DND-41 (cell line): ENCODE data around the gene LYRM4.

ENCODE experiments used
- ATAC-seq: fragments of 200-7000 bp; cut with Tn5 transposase; 3 replicates; pipeline ENCODE4 v1.9.1; 2021; ENCODE audit warnings: low read depth; ENCODE audit not compliant: insufficient read depth
- DNase-seq: peaks from one replicate; pipeline ENCODE4 v3.0.0-alpha.2; 2020
- H2AFZ ChIP-seq: 2 replicates; pipeline ENCODE4 v1.6.0; 2012; ENCODE audit warnings: low read depth, low read length
- H3K27ac ChIP-seq: 2 replicates; pipeline ENCODE4 v1.5.1; 2012; ENCODE audit warnings: low read length, inconsistent platforms
- H3K27me3 ChIP-seq: fragments of 200-600 bp; sonication (generic); 2 replicates; pipeline ENCODE4 v1.6.0; 2012; ENCODE audit warnings: low read length, mild to moderate bottlenecking, inconsistent platforms; ENCODE audit not compliant: insufficient read depth, poor library complexity
- H3K36me3 ChIP-seq: 2 replicates; pipeline ENCODE4 v1.5.1; 2012; ENCODE audit warnings: low read length, inconsistent platforms; ENCODE audit not compliant: insufficient read depth
- H3K4me1 ChIP-seq: 2 replicates; pipeline ENCODE4 v1.5.1; 2012; ENCODE audit warnings: mild to moderate bottlenecking, low read length; ENCODE audit not compliant: insufficient read depth
- H3K4me2 ChIP-seq: 2 replicates; pipeline ENCODE4 v1.6.0; 2012; ENCODE audit warnings: mild to moderate bottlenecking, moderate library complexity, low read length, inconsistent platforms; ENCODE audit not compliant: insufficient read depth
- H3K4me3 ChIP-seq, 2 experiments: fragments of 200-600 bp in 1 of 2; shearing (Covaris generic) in 1 of 2; 2 replicates each; pipeline ENCODE4 v1.5.1; 2012 to 2016; ENCODE audit warnings: inconsistent platforms in 2 of 2, low read length in 2 of 2, mild to moderate bottlenecking in 2 of 2, low read depth in 1 of 2, moderate library complexity in 1 of 2
- H3K79me2 ChIP-seq: 2 replicates; pipeline ENCODE4 v1.6.0; 2012; ENCODE audit warnings: low read length, inconsistent platforms; ENCODE audit not compliant: insufficient read depth
- H3K9ac ChIP-seq: 2 replicates; pipeline ENCODE4 v1.6.0; 2012; ENCODE audit warnings: low read depth, mild to moderate bottlenecking, inconsistent platforms, low read length, moderate library complexity
- H3K9me3 ChIP-seq: 2 replicates; pipeline ENCODE4 v1.5.1; 2012; ENCODE audit warnings: low read length, moderate library complexity, mild to moderate bottlenecking, inconsistent platforms; ENCODE audit not compliant: insufficient read depth, severe bottlenecking
- H4K20me1 ChIP-seq: 2 replicates; pipeline ENCODE4 v1.6.0; 2012; ENCODE audit warnings: low read length; ENCODE audit not compliant: insufficient read depth
- EZH2 ChIP-seq: IDR thresholded peaks from 3 replicates; pipeline ENCODE4 v1.6.1; 2012; ENCODE audit warnings: borderline replicate concordance, low read depth, mild to moderate bottlenecking, moderate library complexity, low read length, inconsistent platforms; ENCODE audit not compliant: severe bottlenecking
- TF ChIP-seq, protein P1 (sequence below): IDR thresholded peaks from 2 replicates; pipeline ENCODE4 v1.5.1; 2012; ENCODE audit warnings: borderline replicate concordance, low read length, moderate library complexity, mild to moderate bottlenecking; ENCODE audit not compliant: poor library complexity, severe bottlenecking; ENCODE audit errors: extremely low read depth

Gene LYRM4

DNA sequence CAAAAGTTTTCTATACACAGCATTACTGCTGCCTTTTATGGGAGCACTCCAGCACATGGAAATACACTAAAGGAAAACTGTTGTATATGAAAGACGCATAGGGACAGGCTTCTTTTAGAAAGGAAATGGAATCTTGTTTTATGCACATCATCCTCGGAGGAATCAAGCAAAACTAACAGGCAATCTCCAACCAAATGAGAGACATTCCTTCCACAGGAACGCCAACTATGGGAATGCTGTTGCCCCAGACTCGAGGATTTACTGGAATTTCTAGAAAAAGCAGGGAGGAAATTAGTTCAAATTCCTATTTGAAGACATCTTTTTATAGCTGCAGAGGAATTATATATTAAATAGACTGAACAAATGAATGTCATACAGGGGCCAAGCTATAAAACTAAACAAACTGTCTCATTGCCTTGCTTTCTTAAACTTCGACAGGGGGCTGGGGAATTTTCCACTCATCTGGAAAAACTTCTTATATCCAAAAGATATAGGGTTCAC, 52.2 kb downstream of the LYRM4 start:
- Histone ChIP-seq H3K4me1 (no peaks in the 10 kb centered on the region), H3K27me3 (no peaks in the 10 kb centered on the region), H2AFZ (no peak overlapping the region), H4K20me1 (peaks cover 4% of the 10 kb centered on the region), H3K27ac (no peak overlapping the region), H3K9ac (no peak overlapping the region), H3K36me3 (peaks cover 11% of the 10 kb centered on the region), H3K4me3 (no peak overlapping the region), H3K4me2 (no peak overlapping the region), H3K9me3 (no peaks in the 10 kb centered on the region), H3K79me2 (no peaks in the 10 kb centered on the region)
- DNase-seq: no peak
- TF ChIP-seq, protein P1, sequence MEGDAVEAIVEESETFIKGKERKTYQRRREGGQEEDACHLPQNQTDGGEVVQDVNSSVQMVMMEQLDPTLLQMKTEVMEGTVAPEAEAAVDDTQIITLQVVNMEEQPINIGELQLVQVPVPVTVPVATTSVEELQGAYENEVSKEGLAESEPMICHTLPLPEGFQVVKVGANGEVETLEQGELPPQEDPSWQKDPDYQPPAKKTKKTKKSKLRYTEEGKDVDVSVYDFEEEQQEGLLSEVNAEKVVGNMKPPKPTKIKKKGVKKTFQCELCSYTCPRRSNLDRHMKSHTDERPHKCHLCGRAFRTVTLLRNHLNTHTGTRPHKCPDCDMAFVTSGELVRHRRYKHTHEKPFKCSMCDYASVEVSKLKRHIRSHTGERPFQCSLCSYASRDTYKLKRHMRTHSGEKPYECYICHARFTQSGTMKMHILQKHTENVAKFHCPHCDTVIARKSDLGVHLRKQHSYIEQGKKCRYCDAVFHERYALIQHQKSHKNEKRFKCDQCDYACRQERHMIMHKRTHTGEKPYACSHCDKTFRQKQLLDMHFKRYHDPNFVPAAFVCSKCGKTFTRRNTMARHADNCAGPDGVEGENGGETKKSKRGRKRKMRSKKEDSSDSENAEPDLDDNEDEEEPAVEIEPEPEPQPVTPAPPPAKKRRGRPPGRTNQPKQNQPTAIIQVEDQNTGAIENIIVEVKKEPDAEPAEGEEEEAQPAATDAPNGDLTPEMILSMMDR: no peak
- no peak for ATAC-seq

DNA sequence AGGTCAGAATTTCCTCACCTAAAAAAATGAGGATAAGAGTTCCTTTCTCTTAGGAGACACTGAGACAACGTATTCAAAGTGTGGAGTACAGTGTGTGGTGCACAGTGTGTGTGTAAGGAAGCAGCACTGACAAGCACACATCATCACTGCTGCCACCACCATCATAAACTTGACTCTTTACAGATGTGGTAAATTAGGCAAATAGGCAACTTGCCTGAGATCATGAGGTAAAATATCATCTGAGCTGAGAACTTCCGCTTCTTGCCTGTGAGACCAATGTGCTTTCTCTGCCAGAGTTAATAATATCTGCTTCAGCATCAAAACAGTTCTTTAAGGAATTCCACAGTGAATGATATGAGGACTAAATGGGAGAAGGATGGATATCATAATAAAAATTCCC, 52.7 kb downstream of the LYRM4 start:
- DNase-seq (no peak), ATAC-seq (no peak)
- H3K4me3 ChIP-seq: no peak overlapping the region
- 0 out of 2 replicates have a peak, but pooled peaks cover 6% of the 10 kb centered on the region for H3K36me3 ChIP-seq
- H3K27me3 ChIP-seq: no peaks in the 10 kb centered on the region
- H3K9ac ChIP-seq: no peak overlapping the region
- no peak overlapping the region for H2AFZ ChIP-seq
- peaks cover 4% of the 10 kb centered on the region for H4K20me1 ChIP-seq
- no peaks in the 10 kb centered on the region for H3K4me1 ChIP-seq
- H3K79me2 ChIP-seq: no peaks in the 10 kb centered on the region
- H3K27ac ChIP-seq: no peak overlapping the region
- H3K4me2 ChIP-seq: no peak overlapping the region
- TF ChIP-seq, protein P1: no peak
- no peak for TF ChIP-seq EZH2
- H3K9me3 ChIP-seq: no peaks in the 10 kb centered on the region

DNA sequence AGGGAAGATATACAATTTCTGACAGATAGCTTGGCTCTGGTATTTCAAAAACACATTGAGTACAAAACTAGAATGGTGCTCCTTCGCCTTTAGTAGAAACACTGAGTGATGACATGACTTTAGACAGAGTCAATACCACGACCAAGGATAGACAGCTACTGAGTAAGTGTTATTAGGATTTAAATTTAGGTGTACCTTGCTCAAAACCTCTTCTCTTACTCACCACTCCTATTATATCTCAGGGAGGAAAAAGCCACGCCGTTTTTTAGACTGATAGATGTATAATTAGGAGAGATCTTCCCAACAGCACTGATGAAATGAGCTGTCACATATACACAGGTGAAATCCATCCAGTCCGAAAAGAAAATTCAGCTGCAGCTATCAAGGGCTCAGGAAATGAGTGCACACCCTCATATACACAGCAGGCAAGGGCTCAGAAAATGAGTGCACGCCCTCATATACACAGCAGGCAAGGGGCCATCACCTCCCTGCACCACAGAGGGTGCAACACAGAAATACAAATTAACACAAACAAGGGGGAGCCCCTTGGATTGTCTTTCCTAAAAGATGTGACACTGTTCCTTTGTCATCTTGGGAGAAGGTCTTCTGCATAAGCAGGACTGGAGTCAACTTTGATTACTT, 53.7 kb downstream of the LYRM4 start:
- Histone ChIP-seq H3K4me3 (no peak overlapping the region), H3K79me2 (no peaks in the 10 kb centered on the region), H4K20me1 (peaks cover 4% of the 10 kb centered on the region), H3K9ac (no peak overlapping the region), H3K36me3 (peaks cover 9% of the 10 kb centered on the region; the same call in 1 of the 2 replicates), H3K4me1 (no peaks in the 10 kb centered on the region), H3K27ac (no peak overlapping the region), H3K9me3 (no peaks in the 10 kb centered on the region), H2AFZ (no peak overlapping the region), H3K27me3 (no peaks in the 10 kb centered on the region), H3K4me2 (no peak overlapping the region)
- TF ChIP-seq EZH2: no peak
- TF ChIP-seq, protein P1: no peak
- no peak for ATAC-seq
- no peak for DNase-seq
